Gastrocnemius medialis (tissue), 4 donors: ENCODE results near the gene MLST8. TPM values are rescaled to one million over a fixed set of nuclear protein-coding genes. Genes with fewer than 3 reads are reported as not detected.
"Not testable (repeated sequence)": the region's sequence is repeated elsewhere in the genome, so short reads cannot be mapped to it uniquely, and the experiment has no call there.

Experiments
- ATAC-seq, 2 donors: fragments of 150-250 bp; one replicate each; pipeline ENCODE4 v1.9.1; 2016
- DNase-seq, 2 donors: peaks; one replicate each; pipeline ENCODE4 v3.0.0-alpha.2; 2019
- H3K27ac ChIP-seq, 4 donors: fragments of 200-600 bp; sonication (generic); 1 replicate in 1 of 4; 2 replicates in 3 of 4; pipeline ENCODE4 v1.5.1; 2016 to 2018; ENCODE audit warnings: mild to moderate bottlenecking in 2 of 4, moderate library complexity in 1 of 4
- H3K27me3 ChIP-seq, 3 donors: fragments of 200-600 bp; sonication (generic) in 2 of 3; 1 replicate in 1 of 3; 2 replicates in 2 of 3; pipeline versions ENCODE4 v1.5.1 to v1.6.0; 2016 to 2019; ENCODE audit warnings: mild to moderate bottlenecking in 1 of 3, moderate library complexity in 1 of 3
- H3K36me3 ChIP-seq, 2 donors: fragments of 200-600 bp; sonication (generic) in 1 of 2; one replicate each; pipeline ENCODE4 v1.5.1; 2017 to 2018
- H3K4me1 ChIP-seq, 2 donors: fragments of 200-600 bp; sonication (generic) in 1 of 2; one replicate each; pipeline ENCODE4 v1.5.1; 2016 to 2017; ENCODE audit warnings: mild to moderate bottlenecking in 2 of 2
- H3K4me3 ChIP-seq, 4 donors: fragments of 200-600 bp; sonication (generic) in 3 of 4; 1 replicate in 1 of 4; 2 replicates in 3 of 4; pipeline ENCODE4 v1.5.1; 2016 to 2019; ENCODE audit warnings: mild to moderate bottlenecking in 2 of 4
- H3K9me3 ChIP-seq, 3 donors: fragments of 200-600 bp; sonication (generic) in 2 of 3; 1 replicate in 1 of 3; 2 replicates in 2 of 3; pipeline ENCODE4 v1.5.1; 2016 to 2019
- POLR2A ChIP-seq, 2 donors: fragments of 450-650 bp; IDR thresholded peaks; one replicate each; pipeline ENCODE4 v1.6.1; 2017; ENCODE audit warnings: antibody characterized with exemption in 2 of 2, mild to moderate bottlenecking in 2 of 2, moderate library complexity in 2 of 2
- in situ Hi-C, 4 donors: fragments of 200-750 bp; cut with MboI; loops; one replicate each; pipeline versions ENCODE4 v1.15.0 to v1.8.0; 2017; ENCODE audit warnings: low sequenced_read_pairs in 4 of 4
- intact Hi-C: fragments of 100-400 bp; cut with DNase I; formaldehyde crosslinking; loops from one replicate; pipeline ENCODE4 v1.15.1; 2023; ENCODE audit warnings: low total_unique reads
- total RNA-seq, 4 donors: library from RNA; depleted of rRNA; stranded (reverse); fragments of >200 nt; gene quantifications; one replicate each; pipeline versions ENCODE4 v1.1.0 to v1.2.3, GENCODE V29; 2016
- TF ChIP-seq, protein P1 (sequence below), 5 experiments: fragments of 450-650 bp in 3 of 5; fragments of 200-600 bp in 2 of 5; sonication (generic) in 2 of 5; IDR thresholded peaks in 4 of 5; conservative IDR thresholded peaks in 1 of 5; 1 replicate in 4 of 5; 2 replicates in 1 of 5; pipeline ENCODE4 v1.5.1; 2016 to 2019; ENCODE audit warnings: antibody characterized with exemption in 5 of 5, mild to moderate bottlenecking in 3 of 5, moderate library complexity in 3 of 5

The MLST8 gene
- total RNA-seq, 4 donors from 2014 or later = 40.3 to 77.0 (median 73.5) TPM

DNA sequence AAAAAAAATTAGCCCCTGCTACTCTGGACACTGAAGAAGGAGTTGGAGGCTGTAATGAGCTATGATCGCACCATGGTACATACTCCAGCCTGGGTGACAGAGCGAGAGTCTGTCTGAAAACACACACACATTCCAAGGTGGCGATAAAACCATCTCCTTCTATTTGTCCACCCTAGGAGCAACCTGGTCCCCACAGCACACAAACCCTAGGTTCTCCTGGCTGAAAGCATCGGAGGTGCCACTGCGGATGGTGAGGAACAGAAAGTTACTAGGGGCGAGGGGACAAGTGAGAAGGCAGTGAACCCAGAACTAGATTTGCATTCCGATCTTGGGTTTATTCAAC lies 47.5 kb downstream of the MLST8 start:
- DNase-seq (no peak), ATAC-seq (no peak)
- no peak overlapping the region for H3K4me3 ChIP-seq
- no peaks in the 10 kb centered on the region for H3K9me3 ChIP-seq
- peaks cover 0 to 52% of the 10 kb centered on the region in 2 donors for H3K36me3 ChIP-seq
- peaks cover 20 to 22% of the 10 kb centered on the region in 2 donors for H3K4me1 ChIP-seq
- peak overlapping the region in 1 of 4 donors; percentile 97 for H3K27ac ChIP-seq
- TF ChIP-seq, protein P1, sequence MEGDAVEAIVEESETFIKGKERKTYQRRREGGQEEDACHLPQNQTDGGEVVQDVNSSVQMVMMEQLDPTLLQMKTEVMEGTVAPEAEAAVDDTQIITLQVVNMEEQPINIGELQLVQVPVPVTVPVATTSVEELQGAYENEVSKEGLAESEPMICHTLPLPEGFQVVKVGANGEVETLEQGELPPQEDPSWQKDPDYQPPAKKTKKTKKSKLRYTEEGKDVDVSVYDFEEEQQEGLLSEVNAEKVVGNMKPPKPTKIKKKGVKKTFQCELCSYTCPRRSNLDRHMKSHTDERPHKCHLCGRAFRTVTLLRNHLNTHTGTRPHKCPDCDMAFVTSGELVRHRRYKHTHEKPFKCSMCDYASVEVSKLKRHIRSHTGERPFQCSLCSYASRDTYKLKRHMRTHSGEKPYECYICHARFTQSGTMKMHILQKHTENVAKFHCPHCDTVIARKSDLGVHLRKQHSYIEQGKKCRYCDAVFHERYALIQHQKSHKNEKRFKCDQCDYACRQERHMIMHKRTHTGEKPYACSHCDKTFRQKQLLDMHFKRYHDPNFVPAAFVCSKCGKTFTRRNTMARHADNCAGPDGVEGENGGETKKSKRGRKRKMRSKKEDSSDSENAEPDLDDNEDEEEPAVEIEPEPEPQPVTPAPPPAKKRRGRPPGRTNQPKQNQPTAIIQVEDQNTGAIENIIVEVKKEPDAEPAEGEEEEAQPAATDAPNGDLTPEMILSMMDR (IDR thresholded peaks at IDR 0.05 in 4 of 5, conservative IDR thresholded peaks at IDR 0.05 in 1 of 5) = no peak
- TF ChIP-seq POLR2A (IDR thresholded peaks at IDR 0.05) = no peak
- no peaks in the 10 kb centered on the region for H3K27me3 ChIP-seq
- intact Hi-C loops (no loop called here), in situ Hi-C loops (no loop called here)

DNA sequence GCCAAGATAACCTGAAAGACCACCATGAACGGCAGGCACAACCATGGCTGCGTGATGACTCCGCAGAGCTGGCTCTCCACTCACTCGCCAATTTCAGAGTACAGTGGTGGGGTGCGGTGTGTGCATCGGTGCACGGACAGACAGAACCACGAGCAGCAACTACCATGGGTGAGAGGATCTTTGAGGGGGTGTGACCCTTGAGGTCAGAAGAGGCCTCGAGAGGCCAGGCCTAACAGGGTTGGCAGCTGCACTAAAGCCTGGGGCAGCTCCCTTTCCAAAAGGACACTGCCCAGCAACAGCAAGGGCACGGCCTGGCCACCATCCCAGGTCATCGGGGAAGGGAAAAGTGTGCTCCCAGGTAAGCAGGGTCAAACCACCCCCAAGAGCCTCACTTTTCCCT lies 48.0 kb downstream of the MLST8 start:
- Histone ChIP-seq H3K36me3 (peaks cover 0 to 57% of the 10 kb centered on the region in 2 donors), H3K27me3 (no peaks in the 10 kb centered on the region), H3K4me3 (no peak overlapping the region), H3K27ac (no peak overlapping the region), H3K9me3 (no peaks in the 10 kb centered on the region), H3K4me1 (peaks cover 20 to 22% of the 10 kb centered on the region in 2 donors)
- no peak for ATAC-seq
- TF ChIP-seq POLR2A (IDR thresholded peaks at IDR 0.05) = no peak
- TF ChIP-seq, protein P1 (IDR thresholded peaks at IDR 0.05 in 4 of 5, conservative IDR thresholded peaks at IDR 0.05 in 1 of 5) = no peak
- no peak for DNase-seq
- in situ Hi-C loops = no loop called here
- intact Hi-C loops = no loop called here

DNA sequence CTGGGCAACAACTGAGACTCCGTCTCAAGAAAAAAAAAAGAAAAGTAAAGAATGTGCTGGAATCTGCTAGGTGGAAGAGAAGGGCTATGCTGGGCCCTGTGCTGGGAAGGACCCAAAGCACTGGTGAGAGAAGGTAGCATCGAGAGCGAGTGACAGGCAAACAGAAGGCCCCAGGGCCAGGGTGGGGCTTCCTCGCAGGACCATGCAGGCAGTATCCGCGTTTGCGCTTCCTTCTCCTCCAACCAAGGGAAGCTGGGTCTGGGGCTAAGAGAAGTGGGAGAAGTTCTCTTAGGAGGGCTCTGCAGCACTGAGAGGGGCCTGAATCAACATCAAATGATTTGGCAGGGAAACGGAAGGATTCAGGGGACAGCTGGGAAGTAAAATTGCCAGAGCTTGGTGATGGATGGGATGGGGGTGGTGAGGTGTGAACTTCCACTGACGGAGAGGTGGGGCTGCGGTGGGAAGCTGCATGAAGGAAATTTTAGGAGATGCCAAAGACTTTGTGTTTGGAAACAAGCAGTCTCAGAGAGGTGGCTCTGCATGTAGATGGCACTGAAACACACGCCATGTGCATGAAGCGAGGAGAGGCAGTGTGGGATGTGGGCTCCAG lies 51.4 kb downstream of the MLST8 start:
- H3K27me3 ChIP-seq = no peaks in the 10 kb centered on the region
- H3K27ac ChIP-seq = no peak overlapping the region
- intact Hi-C loops = no loop called here
- DNase-seq (no peak), ATAC-seq (no peak)
- TF ChIP-seq POLR2A (IDR thresholded peaks at IDR 0.05) = no peak
- TF ChIP-seq, protein P1 (IDR thresholded peaks at IDR 0.05 in 4 of 5, conservative IDR thresholded peaks at IDR 0.05 in 1 of 5) = no peak
- in situ Hi-C loops = no loop called here
- no peak overlapping the region for H3K4me3 ChIP-seq
- H3K9me3 ChIP-seq = no peaks in the 10 kb centered on the region
- H3K4me1 ChIP-seq = peaks cover 9 to 10% of the 10 kb centered on the region in 2 donors
- peaks cover 2 to 89% of the 10 kb centered on the region in 2 donors for H3K36me3 ChIP-seq

DNA sequence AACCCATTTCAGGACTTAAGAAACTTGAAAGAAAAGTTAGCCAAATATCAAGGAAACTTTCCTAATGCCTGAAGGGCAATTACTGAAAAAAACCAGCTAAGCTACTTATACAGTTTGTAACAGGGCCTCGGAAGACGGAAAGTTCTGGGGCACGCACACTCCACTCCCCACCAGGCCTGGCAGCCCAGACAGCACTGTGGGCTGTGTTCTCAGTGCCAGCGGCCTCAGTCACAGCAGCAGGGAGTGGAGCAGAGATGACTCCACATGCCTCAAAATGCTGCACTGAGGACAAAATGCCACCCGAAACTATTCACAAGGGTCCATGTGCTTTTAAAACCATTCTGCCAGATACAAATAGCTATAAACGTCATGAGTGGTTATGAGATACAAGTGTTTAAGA lies 52.5 kb downstream of the MLST8 start:
- Histone ChIP-seq H3K27ac (no peak overlapping the region), H3K4me3 (no peak overlapping the region), H3K9me3 (no peaks in the 10 kb centered on the region), H3K27me3 (no peaks in the 10 kb centered on the region), H3K4me1 (no peaks in the 10 kb centered on the region), H3K36me3 (peaks cover 6 to 98% of the 10 kb centered on the region in 2 donors)
- intact Hi-C loops = no loop called here
- no peak for TF ChIP-seq POLR2A (IDR thresholded peaks at IDR 0.05)
- TF ChIP-seq, protein P1 (IDR thresholded peaks at IDR 0.05 in 4 of 5, conservative IDR thresholded peaks at IDR 0.05 in 1 of 5) = no peak
- in situ Hi-C loops = no loop called here
- no peak for DNase-seq
- no peak for ATAC-seq

DNA sequence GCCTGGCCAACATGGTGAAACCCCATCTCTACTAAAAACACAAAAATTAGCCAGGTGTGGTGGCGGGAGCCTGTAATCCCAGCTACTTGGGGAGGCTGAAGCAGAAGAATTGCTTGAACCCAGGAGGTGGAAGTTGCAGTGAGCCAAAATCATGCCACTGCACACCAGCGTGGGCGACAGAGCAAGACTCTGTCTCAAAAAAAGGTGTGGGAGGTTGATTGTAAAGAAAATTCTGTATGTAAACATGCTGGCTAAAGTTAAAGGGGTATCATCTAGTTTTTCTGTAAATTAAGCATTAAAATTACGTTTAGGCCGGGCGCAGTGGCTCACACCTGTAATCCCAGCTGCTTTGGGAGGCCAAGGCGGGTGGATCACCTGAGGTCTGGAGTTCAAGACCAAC lies 53.3 kb downstream of the MLST8 start:
- ATAC-seq, H3K4me1 ChIP-seq, H3K27ac ChIP-seq, H3K9me3 ChIP-seq, H3K4me3 ChIP-seq, H3K27me3 ChIP-seq, intact Hi-C loops, DNase-seq, in situ Hi-C loops: not testable (repeated sequence)
- H3K36me3 ChIP-seq = peaks cover 6 to 98% of the 10 kb centered on the region in 2 donors

Other genes starting within 250 kb of the MLST8 start
- 1,000 to 10,000 TPM in 1 of 4 donors, 100 to 1,000 TPM in 3; 530 to 1,014 (median 743) TPM for gene NDUFB10, start 245.9 kb upstream of the MLST8 start, total RNA-seq
- gene RPS2, start 240.6 kb upstream of the MLST8 start, total RNA-seq = 1,000 to 10,000 TPM; 1,162 to 1,876 (median 1,684) TPM
- gene RNF151, start 238.6 kb upstream of the MLST8 start, total RNA-seq = not detected
- 10 to 100 TPM; 48.2 to 79.5 (median 71.4) TPM for gene TBL3, start 233.4 kb upstream of the MLST8 start, total RNA-seq
- under 1 TPM in 2 of 4 donors, not detected in 2; 0.33 to 0.46 TPM for gene NOXO1, start 224.0 kb upstream of the MLST8 start, total RNA-seq
- gene GFER, start 221.3 kb upstream of the MLST8 start, total RNA-seq = 10 to 100 TPM; 16.3 to 27.0 (median 20.1) TPM
- gene SYNGR3, start 215.5 kb upstream of the MLST8 start, total RNA-seq = 1 to 10 TPM in 1 of 4 donors, not detected in 3; 2.3 TPM
- 10 to 100 TPM; 57.0 to 92.2 (median 75.4) TPM for gene ZNF598, start 195.6 kb upstream of the MLST8 start, total RNA-seq
- gene NPW, start 185.7 kb upstream of the MLST8 start, total RNA-seq = not detected
- 10 to 100 TPM; 51.6 to 86.9 (median 74.4) TPM for gene NHERF2, start 178.6 kb upstream of the MLST8 start, total RNA-seq
- 10 to 100 TPM in 1 of 4 donors, 1 to 10 TPM in 3; 3.5 to 13.6 (median 6.4) TPM for gene NTHL1, start 157.6 kb upstream of the MLST8 start, total RNA-seq
- gene TSC2, start 157.5 kb upstream of the MLST8 start, total RNA-seq = 10 to 100 TPM; 44.5 to 62.7 (median 53.8) TPM
- 100 to 1,000 TPM; 168 to 376 (median 339) TPM for gene PKD1, start 69.6 kb upstream of the MLST8 start, total RNA-seq
- 1 to 10 TPM in 2 of 4 donors, not detected in 2; 1.3 to 4.2 TPM for gene RAB26, start 56.8 kb upstream of the MLST8 start, total RNA-seq
- 10 to 100 TPM; 39.5 to 71.4 (median 55.9) TPM for gene TRAF7, start 49.7 kb upstream of the MLST8 start, total RNA-seq
- under 1 TPM in 3 of 4 donors, not detected in 1; 0.07 to 0.51 (median 0.10) TPM for gene CASKIN1, start 8.8 kb upstream of the MLST8 start, total RNA-seq
- gene BRICD5, start 5.4 kb downstream of the MLST8 start, total RNA-seq = 1 to 10 TPM in 3 of 4 donors, under 1 TPM in 1; 0.15 to 2.2 (median 1.4) TPM
- 10 to 100 TPM; 19.6 to 43.1 (median 25.6) TPM for gene PGP, start 9.4 kb downstream of the MLST8 start, total RNA-seq
- 10 to 100 TPM; 24.5 to 38.4 (median 27.0) TPM for gene E4F1, start 18.1 kb downstream of the MLST8 start, total RNA-seq
- gene DNASE1L2, start 31.0 kb downstream of the MLST8 start, total RNA-seq = 1 to 10 TPM in 1 of 4 donors, under 1 TPM in 1, not detected in 2; 0.69 to 2.1 TPM
- gene ECI1, start 46.1 kb downstream of the MLST8 start, total RNA-seq = 100 to 1,000 TPM in 1 of 4 donors, 10 to 100 TPM in 3; 74.0 to 137 (median 79.3) TPM
- gene RNPS1, start 62.7 kb downstream of the MLST8 start, total RNA-seq = 100 to 1,000 TPM; 158 to 222 (median 172) TPM
- 10 to 100 TPM in 3 of 4 donors, 1 to 10 TPM in 1; 2.7 to 15.0 (median 10.9) TPM for gene ABCA3, start 135.3 kb downstream of the MLST8 start, total RNA-seq
- 1 to 10 TPM; 1.8 to 3.6 (median 2.4) TPM for gene CCNF, start 224.0 kb downstream of the MLST8 start, total RNA-seq